HepG2 (cell line): Measurements from ENCODE around the gene SPP2. TPM values are rescaled to one million over a fixed set of nuclear protein-coding genes. Genes with fewer than 3 reads are reported as not detected.

Source experiments
- ATAC-seq: fragments of 200-7000 bp; cut with Tn5 transposase; 3 replicates; pipeline ENCODE4 v1.9.1; 2020; ENCODE audit warnings: mild to moderate bottlenecking, moderate library complexity
- BruUV-seq: library from RNA; stranded (reverse); fragments of 400-500 nt; replicated peaks from 2 replicates; lab custom pipeline; 2021; lab: Mats Ljungman, UMichigan
- CTCF ChIA-PET: fragments of 300-600 bp; formaldehyde crosslinking; extraction: SDS; loops from one replicate; lab custom pipeline; 2021; ENCODE audit warnings: low total read pairs, inconsistent platforms, low intra/inter-chr PET ratio; lab: Yijun Ruan, JAX
- POLR2A ChIA-PET: fragments of 350-600 bp; sonication (Branson Sonifier 250); formaldehyde crosslinking; loops from one replicate; lab custom pipeline; 2020; ENCODE audit warnings: antibody characterized with exemption, inconsistent platforms; lab: Yijun Ruan, JAX
- DNase-seq: peaks from one replicate; pipeline ENCODE4 v3.0.0-alpha.2; 2015; ENCODE audit warnings: low spot score
- FAIRE-seq: peaks from 3 replicates; lab custom pipeline; 2011; peaks lifted over from hg19 to GRCh38; lab: Jason Lieb, UNC
- H2AFZ ChIP-seq: one replicate; pipeline ENCODE4 v1.6.1; 2011; ENCODE audit warnings: low read length, inconsistent platforms
- H3K27ac ChIP-seq: fragments of 300-600 bp; 3 replicates; pipeline ENCODE4 v1.8.0; 2011; ENCODE audit warnings: mixed run types, mild to moderate bottlenecking, mixed read lengths, low read length, inconsistent platforms; ENCODE audit not compliant: insufficient read depth; ENCODE audit errors: extremely low read length
- H3K27me3 ChIP-seq, 2 experiments: fragments of 200-600 bp in 1 of 2; 2 replicates in 1 of 2; 3 replicates in 1 of 2; pipeline versions ENCODE4 v1.6.0 to v1.8.0; 2011; ENCODE audit warnings: low read length in 2 of 2, mild to moderate bottlenecking in 2 of 2, moderate library complexity in 2 of 2, inconsistent platforms in 1 of 2; ENCODE audit not compliant: insufficient read depth in 2 of 2, control insufficient read depth in 1 of 2
- H3K36me3 ChIP-seq, 2 experiments: fragments of 200-600 bp in 1 of 2; replicated peaks in 1 of 2; 2 replicates in 1 of 2; 3 replicates in 1 of 2; pipeline versions ENCODE4 v1.5.1 to v1.8.0; 2011; ENCODE audit warnings: low read length in 2 of 2, inconsistent platforms in 1 of 2; ENCODE audit not compliant: insufficient read depth in 2 of 2, control insufficient read depth in 1 of 2
- H3K4me1 ChIP-seq: 2 replicates; pipeline ENCODE4 v1.5.1; 2012; ENCODE audit warnings: low read length, inconsistent platforms; ENCODE audit not compliant: insufficient read depth
- H3K4me2 ChIP-seq: 2 replicates; pipeline ENCODE4 v1.6.0; 2011; ENCODE audit warnings: low read depth, low read length, inconsistent platforms
- H3K4me3 ChIP-seq, 3 experiments: fragments of 200-600 bp in 1 of 3; sonication (generic), shearing (Covaris generic) in 1 of 3; replicated peaks in 1 of 3; 2 replicates each; pipeline ENCODE4 v1.5.1; 2011 to 2016; ENCODE audit warnings: low read length in 3 of 3, inconsistent platforms in 2 of 3, low read depth in 2 of 3, mild to moderate bottlenecking in 2 of 3, control low read depth in 1 of 3, mixed read lengths in 1 of 3; ENCODE audit not compliant: insufficient read depth in 1 of 3
- H3K79me2 ChIP-seq: one replicate; pipeline ENCODE4 v1.6.1; 2011; ENCODE audit warnings: low read length, inconsistent platforms; ENCODE audit not compliant: insufficient read depth
- H3K9ac ChIP-seq: 2 replicates; pipeline ENCODE4 v1.6.0; 2011; ENCODE audit warnings: mild to moderate bottlenecking, low read depth, low read length, inconsistent platforms; ENCODE audit not compliant: insufficient read depth
- H3K9me3 ChIP-seq: 2 replicates; pipeline ENCODE4 v1.5.1; 2012; ENCODE audit warnings: mild to moderate bottlenecking, low read length
- H4K20me1 ChIP-seq: 2 replicates; pipeline ENCODE4 v1.6.0; 2011; ENCODE audit warnings: inconsistent platforms, mild to moderate bottlenecking, low read length, moderate library complexity; ENCODE audit not compliant: insufficient read depth
- CBX2 ChIP-seq, 2 experiments: fragments of 200-600 bp in 1 of 2; sonication (generic); formaldehyde crosslinking in 1 of 2; IDR thresholded peaks; 2 replicates each; pipeline versions ENCODE4 v1.7.0 to v1.8.1; 2018 to 2022; ENCODE audit warnings: low read depth in 2 of 2, low read length in 1 of 2, mild to moderate bottlenecking in 1 of 2, missing genetic modification reagents in 1 of 2
- GFI1 ChIP-seq: sonication (generic); formaldehyde crosslinking; IDR thresholded peaks from 2 replicates; pipeline ENCODE4 v1.5.0; 2020; ENCODE audit warnings: missing genetic modification reagents, mild to moderate bottlenecking, borderline replicate concordance
- HNRNPL ChIP-seq: fragments of 200-400 bp; formaldehyde crosslinking; IDR thresholded peaks from 2 replicates; pipeline ENCODE4 v1.6.1; 2017; ENCODE audit warnings: mild to moderate bottlenecking, low read depth, low read length
- KLF13 ChIP-seq: sonication (generic); formaldehyde crosslinking; IDR thresholded peaks from 2 replicates; pipeline ENCODE4 v1.4.0; 2020; ENCODE audit warnings: mild to moderate bottlenecking, missing genetic modification reagents
- PRPF4 ChIP-seq: fragments of 200-400 bp; formaldehyde crosslinking; IDR thresholded peaks from 2 replicates; pipeline ENCODE4 v1.6.1; 2016; ENCODE audit warnings: low read length, low read depth; ENCODE audit not compliant: poor library complexity, severe bottlenecking
- SP2 ChIP-seq: sonication (generic); formaldehyde crosslinking; IDR thresholded peaks from 2 replicates; pipeline ENCODE4 v1.5.1; 2020; ENCODE audit warnings: mild to moderate bottlenecking, missing genetic modification reagents
- TFE3 ChIP-seq: IDR thresholded peaks from 2 replicates; pipeline ENCODE4 v1.6.1; 2016
- USF2 ChIP-seq, 2 experiments: sonication (generic) in 1 of 2; formaldehyde crosslinking in 1 of 2; IDR thresholded peaks; 2 replicates each; pipeline versions ENCODE4 v1.5.1 to v1.6.1; 2011 to 2020; ENCODE audit warnings: borderline replicate concordance in 1 of 2, low read depth in 1 of 2, low read length in 1 of 2, mild to moderate bottlenecking in 1 of 2, missing genetic modification reagents in 1 of 2, moderate library complexity in 1 of 2
- ZNF143 ChIP-seq: sonication (generic); formaldehyde crosslinking; IDR thresholded peaks from 2 replicates; pipeline ENCODE4 v1.4.0; 2020; ENCODE audit warnings: missing genetic modification reagents
- ZNF17 ChIP-seq: sonication (generic); formaldehyde crosslinking; IDR thresholded peaks from 2 replicates; pipeline ENCODE4 v1.5.0; 2020; ENCODE audit warnings: mild to moderate bottlenecking, missing genetic modification reagents
- ZNF326 ChIP-seq: sonication (generic); formaldehyde crosslinking; IDR thresholded peaks from 2 replicates; pipeline ENCODE4 v1.4.0; 2020; ENCODE audit warnings: missing genetic modification reagents, borderline replicate concordance
- ZNF552 ChIP-seq: sonication (generic); formaldehyde crosslinking; IDR thresholded peaks from 2 replicates; pipeline ENCODE4 v1.9.0; 2022; ENCODE audit warnings: missing genetic modification reagents, mild to moderate bottlenecking, borderline replicate concordance
- ZNF737 ChIP-seq: sonication (generic); formaldehyde crosslinking; IDR thresholded peaks from 2 replicates; pipeline ENCODE4 v1.5.0; 2020; ENCODE audit warnings: missing genetic modification reagents, mild to moderate bottlenecking, borderline replicate concordance
- WGBS: methylation state at CpG from one replicate; pipeline ENCODE4 v1.1.6; 2017; ENCODE audit warnings: low lambda C conversion rate; 5-methylcytosine and 5-hydroxymethylcytosine counted together
- in situ Hi-C: cut with HindIII; loops from 2 replicates; pipeline ENCODE4 v1.10.0; 2017; ENCODE audit warnings: low pct_unique_long_range_greater_than_20kb; ENCODE audit not compliant: extremely low pct_ligation_motif_present
- intact Hi-C: fragments of 100-400 bp; cut with micrococcal nuclease; formaldehyde crosslinking; loops from one replicate; pipeline ENCODE4 v1.10.0; 2022; ENCODE audit not compliant: unreplicated experiment
- polyA plus RNA-seq, 8 experiments: library from polyadenylated mRNA; depleted of rRNA in 3 of 8; stranded (reverse) in 7 of 8; unstranded in 1 of 8; fragments of >200 nt; fragmentation: Illumina TruSeq in 4 of 8; extraction: Trizol in 4 of 8; gene quantifications; 2 replicates each; pipeline versions ENCODE4 v1.2.1 to v1.2.3, GENCODE V29; 2011 to 2016; ENCODE audit warnings: low read depth in 4 of 8, missing spikeins in 1 of 8, mixed read lengths in 1 of 8; ENCODE audit not compliant: insufficient read depth in 1 of 8
- total RNA-seq, 5 experiments: library from RNA; depleted of rRNA; stranded (reverse); fragments of >200 nt; fragmentation: Illumina TruSeq; extraction: Trizol; gene quantifications; 2 replicates each; pipeline ENCODE4 v1.2.3, GENCODE V29; 2016; ENCODE audit warnings: low read depth in 1 of 5
- TF ChIP-seq, protein P1 (sequence below): sonication (generic); formaldehyde crosslinking; IDR thresholded peaks from 2 replicates; pipeline ENCODE4 v1.5.1; 2020; ENCODE audit warnings: mild to moderate bottlenecking, missing genetic modification reagents, moderate library complexity
- TF ChIP-seq, protein P2 (sequence below): sonication (generic); formaldehyde crosslinking; IDR thresholded peaks from 2 replicates; pipeline ENCODE4 v1.4.0; 2020; ENCODE audit warnings: low read depth, mild to moderate bottlenecking, missing genetic modification reagents

SPP2 gene
- total and polyA plus RNA-seq, 2 of the 13 experiments (the other 11 are each of a cell fraction or from before 2014, with no cell fraction given): not detected

DNA sequence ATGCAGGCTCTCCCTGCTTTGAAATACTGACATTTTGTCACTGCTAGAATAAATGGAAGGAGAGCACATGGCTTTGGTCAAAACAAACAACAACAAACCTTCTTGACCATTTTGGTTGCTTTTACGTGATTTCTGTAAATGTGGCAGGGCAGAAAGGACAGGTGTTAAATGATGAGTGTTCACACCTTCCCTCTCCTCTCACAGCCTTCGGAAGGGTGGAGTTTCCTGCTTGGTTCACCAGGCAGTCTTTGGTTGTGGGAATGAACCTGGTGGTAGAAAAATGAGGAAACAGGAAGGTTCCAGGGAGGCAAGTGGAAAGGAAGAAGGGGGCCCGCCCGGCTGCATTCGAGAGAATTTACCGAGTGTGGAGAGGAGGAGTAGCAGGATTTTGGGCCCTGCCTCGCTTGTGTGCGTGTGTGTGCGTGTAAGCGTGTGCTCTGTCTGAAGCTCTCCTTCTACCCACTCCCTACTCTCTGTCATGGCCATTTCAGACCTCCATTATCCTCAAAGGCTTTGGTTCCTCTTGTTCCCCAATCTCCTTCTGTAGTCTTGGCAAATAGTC is 23.7 kb upstream of the SPP2 start:
- BruUV-seq: no TSS peak
- FAIRE-seq (no peak), DNase-seq (no peak), ATAC-seq (no peak)
- Histone ChIP-seq H3K9ac (no peak overlapping the region), H4K20me1 (no peaks in the 10 kb centered on the region), H3K9me3 (no peaks in the 10 kb centered on the region), H3K4me2 (no peak overlapping the region), H3K27ac (no peak overlapping the region), H3K4me3 (no peak overlapping the region), H3K27me3 (no peaks in the 10 kb centered on the region; a peak in 1 of 5 replicates), H3K79me2 (no peaks in the 10 kb centered on the region), H3K4me1 (no peaks in the 10 kb centered on the region), H2AFZ (no peak overlapping the region), H3K36me3 (no peaks in the 10 kb centered on the region)
- in situ Hi-C loops: no loop called here
- intact Hi-C loops: no loop called here
- WGBS: 72% methylated on average over 10 of the region's 10 CpGs
- POLR2A ChIA-PET: no interaction called here
- CTCF ChIA-PET: no interaction called here
- TF ChIP-seq CBX2 (IDR thresholded peaks at IDR 0.05; ENCODE audit: low read depth, low read length) (no peak), CBX2 (CRISPR knock-in tag; IDR thresholded peaks at IDR 0.05; ENCODE audit: low read depth) (no peak), TFE3 (CRISPR knock-in tag) (no peak), SP2 (CRISPR knock-in tag) (no peak), ZNF552 (CRISPR knock-in tag) (no peak), PRPF4 (no peak), HNRNPL (no peak), KLF13 (CRISPR knock-in tag) (no peak), ZNF143 (CRISPR knock-in tag) (no peak), USF2 (IDR thresholded peaks at IDR 0.05; ENCODE audit: low read depth, low read length) (no peak), USF2 (CRISPR knock-in tag; IDR thresholded peaks at IDR 0.05; ENCODE audit: borderline replicate concordance) (no peak), ZNF737 (CRISPR knock-in tag) (no peak), ZNF326 (CRISPR knock-in tag) (no peak), GFI1 (CRISPR knock-in tag) (no peak), ZNF17 (CRISPR knock-in tag) (no peak)
- TF ChIP-seq, protein P1, sequence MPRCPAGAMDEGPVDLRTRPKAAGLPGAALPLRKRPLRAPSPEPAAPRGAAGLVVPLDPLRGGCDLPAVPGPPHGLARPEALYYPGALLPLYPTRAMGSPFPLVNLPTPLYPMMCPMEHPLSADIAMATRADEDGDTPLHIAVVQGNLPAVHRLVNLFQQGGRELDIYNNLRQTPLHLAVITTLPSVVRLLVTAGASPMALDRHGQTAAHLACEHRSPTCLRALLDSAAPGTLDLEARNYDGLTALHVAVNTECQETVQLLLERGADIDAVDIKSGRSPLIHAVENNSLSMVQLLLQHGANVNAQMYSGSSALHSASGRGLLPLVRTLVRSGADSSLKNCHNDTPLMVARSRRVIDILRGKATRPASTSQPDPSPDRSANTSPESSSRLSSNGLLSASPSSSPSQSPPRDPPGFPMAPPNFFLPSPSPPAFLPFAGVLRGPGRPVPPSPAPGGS (CRISPR knock-in tag): no peak
- TF ChIP-seq, protein P2, sequence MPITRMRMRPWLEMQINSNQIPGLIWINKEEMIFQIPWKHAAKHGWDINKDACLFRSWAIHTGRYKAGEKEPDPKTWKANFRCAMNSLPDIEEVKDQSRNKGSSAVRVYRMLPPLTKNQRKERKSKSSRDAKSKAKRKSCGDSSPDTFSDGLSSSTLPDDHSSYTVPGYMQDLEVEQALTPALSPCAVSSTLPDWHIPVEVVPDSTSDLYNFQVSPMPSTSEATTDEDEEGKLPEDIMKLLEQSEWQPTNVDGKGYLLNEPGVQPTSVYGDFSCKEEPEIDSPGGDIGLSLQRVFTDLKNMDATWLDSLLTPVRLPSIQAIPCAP (CRISPR knock-in tag): no peak
